IPS-18c (cell line): Measurements from ENCODE around the gene ADK.

Experiments used
- H3K4me3 ChIP-seq: 2 replicates; pipeline ENCODE4 v1.7.0; 2013; ENCODE audit warnings: low read depth, mild to moderate bottlenecking, low read length, moderate library complexity; ENCODE audit not compliant: insufficient read depth
- H3K9me3 ChIP-seq: one replicate; pipeline ENCODE4 v1.6.1; 2013; ENCODE audit warnings: mild to moderate bottlenecking, low read length, moderate library complexity; ENCODE audit not compliant: control insufficient read depth, insufficient read depth

ADK gene

GRCh38 chr10:74400186-74400585 is 249.2 kb downstream of the ADK start:
- H3K4me3 ChIP-seq = no peak overlapping the region
- H3K9me3 ChIP-seq = peaks cover 2% of the 10 kb centered on the region

GRCh38 chr10:74406006-74406405 is 255.0 kb downstream of the ADK start:
- Histone ChIP-seq H3K9me3 (peaks cover 2% of the 10 kb centered on the region), H3K4me3 (no peak overlapping the region)

DNA sequence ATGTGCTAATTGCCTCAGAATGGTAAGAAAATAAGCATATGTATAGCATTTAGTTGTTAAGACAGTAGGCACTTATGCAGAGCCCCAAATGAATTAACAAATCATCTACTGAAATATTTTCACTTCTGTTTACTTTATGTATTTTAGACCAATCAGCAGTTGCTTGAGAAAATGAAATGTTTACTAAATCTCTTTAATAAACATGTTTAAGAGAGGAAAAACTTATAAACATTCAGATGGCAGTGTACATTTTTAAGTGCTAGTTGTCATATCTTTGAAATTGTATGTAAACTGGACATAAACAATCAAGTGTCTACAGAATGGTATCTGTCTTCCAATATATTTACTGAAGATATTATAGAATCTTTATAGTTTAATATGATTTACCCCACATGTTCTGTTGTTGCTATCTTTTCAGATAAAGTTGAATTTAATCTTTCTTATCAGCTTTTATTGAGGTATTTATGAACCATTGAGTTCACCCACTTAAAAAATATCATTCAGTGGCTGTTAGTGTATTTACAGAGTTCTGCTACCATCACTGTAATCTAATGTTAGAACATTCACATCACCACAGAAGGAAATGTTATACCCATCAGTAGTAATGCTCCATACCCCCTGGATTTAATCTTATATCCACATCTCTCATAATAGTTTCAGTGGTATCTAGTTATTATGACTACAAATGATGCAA is 264.3 kb downstream of the ADK start:
- no peaks in the 10 kb centered on the region for H3K9me3 ChIP-seq
- no peak overlapping the region for H3K4me3 ChIP-seq

DNA sequence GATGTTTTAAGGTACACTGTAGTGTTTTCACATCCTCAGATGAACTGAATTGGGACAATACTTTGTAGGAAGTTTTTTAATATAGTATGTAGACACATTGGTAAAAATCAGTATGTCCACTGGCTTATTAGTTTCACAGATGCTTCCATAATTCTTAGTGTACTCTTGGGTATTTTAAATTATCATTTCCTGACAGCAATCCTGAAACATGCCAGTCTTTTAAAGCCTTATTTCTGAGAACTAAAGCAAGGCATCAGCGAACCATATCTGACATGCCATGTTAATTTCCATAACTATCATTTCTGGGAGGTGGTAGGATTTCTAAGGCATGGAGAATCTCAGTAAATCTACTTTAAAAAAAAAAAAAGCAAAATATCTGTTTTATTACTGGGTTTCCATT is 266.4 kb downstream of the ADK start:
- Histone ChIP-seq H3K4me3 (no peak overlapping the region), H3K9me3 (no peaks in the 10 kb centered on the region)

GRCh38 chr10:74418285-74418872 is 267.4 kb downstream of the ADK start:
- no peaks in the 10 kb centered on the region for H3K9me3 ChIP-seq
- H3K4me3 ChIP-seq = no peak overlapping the region

DNA sequence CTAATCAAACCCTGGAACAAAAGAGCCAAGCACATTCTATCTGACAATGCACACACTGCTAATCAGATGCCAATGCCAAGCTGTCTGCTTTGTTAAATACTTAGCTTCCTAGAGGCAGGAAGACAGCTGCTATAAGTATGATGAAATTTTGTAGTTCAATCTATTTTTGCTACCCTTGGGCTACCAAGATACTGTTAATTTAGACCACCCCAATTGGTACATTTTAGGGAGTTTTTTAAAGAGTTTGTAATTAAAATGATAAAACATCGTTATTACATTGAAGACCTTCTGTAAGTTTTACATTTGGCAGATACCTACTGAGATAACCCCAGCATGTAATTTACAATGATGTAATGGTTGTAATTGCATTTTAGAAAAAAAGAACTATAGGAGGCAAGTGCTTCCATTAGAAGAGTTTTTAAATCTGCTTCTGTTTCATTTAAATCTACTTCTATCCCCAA is 268.5 kb downstream of the ADK start:
- Histone ChIP-seq H3K4me3 (no peak overlapping the region), H3K9me3 (no peaks in the 10 kb centered on the region)

GRCh38 chr10:74419958-74420375 is 268.9 kb downstream of the ADK start:
- Histone ChIP-seq H3K4me3 (no peak overlapping the region), H3K9me3 (no peaks in the 10 kb centered on the region)

GRCh38 chr10:74424565-74424964 is 273.5 kb downstream of the ADK start:
- no peaks in the 10 kb centered on the region for H3K9me3 ChIP-seq
- H3K4me3 ChIP-seq = no peak overlapping the region

DNA sequence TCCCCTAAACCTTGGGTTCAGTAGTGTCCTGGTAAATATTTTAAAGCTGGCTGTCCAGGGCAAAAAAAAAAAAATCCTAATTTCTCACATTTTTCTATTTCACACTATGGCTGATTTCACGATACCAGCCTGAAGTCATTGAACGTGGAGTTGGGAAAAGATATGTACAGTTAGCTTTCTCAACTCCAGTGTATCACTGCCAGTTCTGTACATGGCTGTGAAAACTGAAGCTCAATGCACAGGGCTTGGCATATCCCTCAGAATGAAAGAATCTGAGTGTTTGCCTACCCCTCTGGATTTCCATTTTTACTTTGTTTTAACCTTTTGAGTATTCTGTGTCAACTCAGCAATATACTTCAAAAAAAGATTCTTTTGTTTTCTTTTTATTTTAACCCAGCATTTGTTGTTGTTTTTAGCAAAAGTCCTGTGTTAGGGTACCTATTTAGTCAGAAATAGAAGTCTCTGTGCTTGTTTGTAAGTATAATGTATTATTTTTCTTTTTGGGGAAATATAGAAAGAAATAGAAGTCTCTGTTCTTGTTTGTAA is 274.5 kb downstream of the ADK start:
- Histone ChIP-seq H3K9me3 (no peaks in the 10 kb centered on the region), H3K4me3 (no peak overlapping the region)

GRCh38 chr10:74431816-74432215 is 280.8 kb downstream of the ADK start:
- Histone ChIP-seq H3K4me3 (no peak overlapping the region), H3K9me3 (no peaks in the 10 kb centered on the region)

DNA sequence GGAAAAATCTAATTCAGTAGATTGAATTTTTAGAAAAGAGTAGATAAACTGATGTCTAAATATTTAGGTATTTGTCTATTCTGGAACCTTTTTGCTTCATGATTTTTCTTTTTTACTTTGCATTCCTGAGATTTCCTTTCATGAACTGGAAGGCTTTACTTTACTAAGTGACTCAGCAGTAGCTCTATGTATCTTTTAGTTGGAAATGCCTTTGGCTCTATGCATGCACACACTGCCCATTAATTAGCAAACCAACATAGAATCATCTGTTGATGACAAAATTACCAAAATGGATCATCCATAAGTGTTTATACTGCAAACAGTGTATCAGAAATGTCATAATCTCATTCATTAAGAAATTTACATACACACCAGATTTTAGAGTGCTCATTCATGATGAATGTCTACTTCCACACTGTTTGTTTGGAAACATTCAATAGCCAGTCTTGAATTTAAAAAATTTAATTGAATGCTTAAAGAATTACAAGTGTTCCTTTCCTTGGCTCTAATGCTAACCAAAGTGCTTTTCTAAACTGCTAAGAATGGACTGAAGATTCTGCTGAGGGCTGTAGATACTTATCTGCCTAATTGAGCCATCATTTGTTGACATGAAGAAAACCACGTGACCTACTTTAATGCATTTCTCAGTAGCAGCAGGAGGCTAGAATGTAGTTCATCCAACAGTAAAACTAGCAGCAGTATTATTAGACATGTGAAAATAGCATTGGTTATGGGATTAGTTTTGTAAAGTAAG is 282.0 kb downstream of the ADK start:
- no peaks in the 10 kb centered on the region for H3K9me3 ChIP-seq
- no peak overlapping the region for H3K4me3 ChIP-seq

DNA sequence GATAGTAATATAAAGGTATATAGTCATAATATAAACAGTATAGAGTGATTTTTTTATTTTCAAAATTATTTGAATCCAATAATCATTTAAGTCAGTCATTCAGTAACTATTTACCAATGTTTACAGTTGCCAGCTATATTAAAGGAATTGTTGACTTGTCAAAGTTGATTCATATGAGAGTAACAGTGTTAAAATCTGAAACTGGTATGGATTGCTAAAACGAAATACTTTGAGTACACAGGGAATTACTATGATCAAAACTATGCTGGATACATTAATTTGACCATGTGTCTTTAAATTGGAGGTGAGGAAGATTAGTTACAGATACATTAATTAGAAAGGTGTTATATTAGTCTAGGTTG is 282.6 kb downstream of the ADK start:
- Histone ChIP-seq H3K4me3 (no peak overlapping the region), H3K9me3 (no peaks in the 10 kb centered on the region)

DNA sequence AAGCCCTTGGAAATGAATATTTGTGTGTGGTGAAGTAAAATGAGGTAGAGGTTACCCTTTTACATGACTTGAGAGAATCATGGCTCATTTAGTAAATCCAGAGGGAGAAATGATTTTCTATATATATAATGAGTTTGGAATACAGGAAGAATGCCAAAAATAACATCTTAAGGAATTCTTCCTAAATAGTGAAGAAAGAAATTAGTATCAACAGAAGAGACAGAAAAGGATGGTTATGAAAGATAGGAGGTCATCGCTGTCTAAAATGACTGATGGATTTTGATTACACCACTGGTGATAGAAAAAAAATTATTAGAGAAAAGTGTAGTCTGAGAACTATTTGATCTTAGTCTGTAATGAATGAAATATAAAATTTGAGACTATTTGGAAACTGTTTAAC is 283.0 kb downstream of the ADK start:
- Histone ChIP-seq H3K9me3 (no peaks in the 10 kb centered on the region), H3K4me3 (no peak overlapping the region)

- Histone ChIP-seq H3K9me3 (no peaks in the 10 kb centered on the region), H3K4me3 (no peak overlapping the region)
These were observed 283.5 kb downstream of the ADK start for GRCh38 chr10:74434547-74434946.

DNA sequence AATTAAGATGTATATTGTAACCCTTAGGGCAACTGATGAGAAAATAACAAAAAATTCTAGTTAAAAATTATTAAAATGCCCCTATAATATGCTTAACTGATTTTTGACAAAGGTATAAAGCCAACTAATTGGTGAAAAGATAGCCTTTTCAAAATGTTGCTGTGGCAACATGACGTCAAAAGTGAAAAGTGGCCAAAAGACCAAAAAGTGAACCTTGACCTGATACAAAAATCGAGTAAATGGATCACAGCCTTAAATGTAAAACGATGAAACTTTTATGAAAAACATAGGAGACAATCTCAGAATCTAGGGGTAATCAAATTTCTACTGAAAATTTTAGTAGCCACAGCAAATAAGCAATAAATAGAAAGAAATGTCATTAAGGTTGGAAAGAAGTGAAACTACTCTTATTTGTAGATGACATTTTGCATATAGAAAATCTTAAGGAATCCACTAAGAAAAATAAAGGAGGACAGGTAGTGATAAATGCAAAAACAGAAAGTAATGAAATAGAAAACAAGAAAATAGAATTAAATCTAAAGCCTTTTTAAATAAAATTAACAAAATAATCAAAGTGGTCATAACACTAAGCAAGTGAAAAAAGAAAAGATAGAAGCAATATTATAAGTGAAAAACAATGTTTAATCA is 285.6 kb downstream of the ADK start:
- Histone ChIP-seq H3K9me3 (no peaks in the 10 kb centered on the region), H3K4me3 (no peak overlapping the region)

- Histone ChIP-seq H3K4me3 (no peak overlapping the region), H3K9me3 (no peaks in the 10 kb centered on the region)
These were observed 286.8 kb downstream of the ADK start for GRCh38 chr10:74437822-74438221.

DNA sequence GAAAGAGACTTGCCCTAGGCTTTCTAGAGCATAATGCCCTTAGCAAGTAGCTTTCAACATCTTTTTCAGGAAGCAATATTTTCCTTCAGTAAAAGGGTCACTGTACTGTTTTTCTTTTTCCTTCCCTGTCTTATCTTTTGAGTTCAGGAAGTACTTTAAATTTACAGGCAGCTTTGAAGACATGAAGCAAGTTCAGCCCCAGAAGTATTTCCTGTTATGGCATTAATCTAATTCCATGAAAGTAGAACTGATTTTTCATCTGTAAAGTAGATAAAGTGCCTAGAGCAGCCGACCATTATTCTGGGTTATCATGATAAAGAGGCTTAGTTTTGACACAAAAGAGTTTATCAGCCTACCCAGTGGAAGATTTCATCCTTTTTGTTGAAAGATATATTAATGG is 288.2 kb downstream of the ADK start:
- Histone ChIP-seq H3K4me3 (no peak overlapping the region), H3K9me3 (no peaks in the 10 kb centered on the region)

- H3K9me3 ChIP-seq = no peaks in the 10 kb centered on the region
- no peak overlapping the region for H3K4me3 ChIP-seq
These were observed 294.5 kb downstream of the ADK start for GRCh38 chr10:74445493-74445892.
